GM19455 (cell line): ENCODE results near the gene TRUB2.
A peak's percentile ranks its signal among the peaks of the same experiment; 100 is the strongest.

Source experiments
- ATAC-seq: cut with Tn5 transposase; IDR thresholded peaks from one replicate; pipeline ENCODE4 v1.9.1; 2021; ENCODE audit not compliant: unreplicated experiment

Gene TRUB2

GRCh38 chr9:128322404-128323211 is at the start of gene TRUB2, which contains the start of gene COQ4:
Gene TRUB2 (minus strand): TSS chr9:128322447. CDS start chr9:128322408, 39 bp downstream.
Gene COQ4 (plus strand): TSS chr9:128322839. CDS start chr9:128322859, 20 bp downstream.
- peak; percentile 82 for ATAC-seq

- ATAC-seq: no peak
Observed at GRCh38 chr9:128371630-128372117, 49.4 kb upstream of the TRUB2 start.

GRCh38 chr9:128370752-128371629 is 48.7 kb upstream of the TRUB2 start, which contains the start of gene URM1:
Gene URM1 (plus strand): TSS chr9:128371374. CDS start chr9:128371381, 7 bp downstream.
- ATAC-seq: peak; percentile 88

GRCh38 chr9:128370367-128370751 is 48.1 kb upstream of the TRUB2 start:
- no peak for ATAC-seq

GRCh38 chr9:128369024-128369706 is 46.9 kb upstream of the TRUB2 start:
- no peak for ATAC-seq

- no peak for ATAC-seq
Observed at GRCh38 chr9:128365525-128365924, 43.3 kb upstream of the TRUB2 start.

- ATAC-seq: no peak
Observed at GRCh38 chr9:128362774-128363173, 40.5 kb upstream of the TRUB2 start.

- peak; percentile 60 for ATAC-seq
Observed at GRCh38 chr9:128361986-128362646, 39.9 kb upstream of the TRUB2 start.

GRCh38 chr9:128361296-128361985 is 39.2 kb upstream of the TRUB2 start:
- ATAC-seq: no peak

- no peak for ATAC-seq
Observed at GRCh38 chr9:128360826-128361225, 38.6 kb upstream of the TRUB2 start.

GRCh38 chr9:128358861-128359260 is 36.6 kb upstream of the TRUB2 start:
- ATAC-seq: no peak

GRCh38 chr9:128358090-128358489 is 35.8 kb upstream of the TRUB2 start:
- ATAC-seq: no peak

- ATAC-seq: no peak
Observed at GRCh38 chr9:128355451-128355850, 33.2 kb upstream of the TRUB2 start.

GRCh38 chr9:128349772-128350171 is 27.5 kb upstream of the TRUB2 start:
- no peak for ATAC-seq

GRCh38 chr9:128349125-128349524 is 26.9 kb upstream of the TRUB2 start:
- no peak for ATAC-seq

- ATAC-seq: no peak
Observed at GRCh38 chr9:128344931-128345605, 22.8 kb upstream of the TRUB2 start.

GRCh38 chr9:128343855-128344254 is 21.6 kb upstream of the TRUB2 start:
- ATAC-seq: no peak

- ATAC-seq: no peak
Observed at GRCh38 chr9:128342971-128343680, 20.9 kb upstream of the TRUB2 start.

GRCh38 chr9:128341435-128341849 is 19.2 kb upstream of the TRUB2 start:
- ATAC-seq: no peak
